Fibroblast of the conjunctiva (primary cell): ENCODE data around the gene MAP2K6.

Source experiments
- DNase-seq: peaks from one replicate; pipeline ENCODE4 v3.0.0-alpha.2; 2010; ENCODE audit warnings: low read depth

The MAP2K6 gene

GRCh38 chr17:69427486-69428197, 13.1 kb downstream of the MAP2K6 start:
- no peak for DNase-seq

GRCh38 chr17:69428252-69428980, 13.9 kb downstream of the MAP2K6 start:
- no peak for DNase-seq

GRCh38 chr17:69430488-69430887, 16.0 kb downstream of the MAP2K6 start:
- no peak for DNase-seq

GRCh38 chr17:69431835-69432234, 17.3 kb downstream of the MAP2K6 start:
- DNase-seq = no peak

GRCh38 chr17:69433093-69433492, 18.6 kb downstream of the MAP2K6 start:
- DNase-seq = no peak

- no peak for DNase-seq
These were observed 19.7 kb downstream of the MAP2K6 start for GRCh38 chr17:69434164-69434579.

- no peak for DNase-seq
These were observed 21.6 kb downstream of the MAP2K6 start for GRCh38 chr17:69435971-69436696.

- no peak for DNase-seq
These were observed 23.0 kb downstream of the MAP2K6 start for GRCh38 chr17:69437475-69437874.

GRCh38 chr17:69438776-69439175, 24.3 kb downstream of the MAP2K6 start:
- no peak for DNase-seq

GRCh38 chr17:69441179-69441578, 26.7 kb downstream of the MAP2K6 start:
- DNase-seq = no peak

GRCh38 chr17:69443138-69443537, 28.6 kb downstream of the MAP2K6 start:
- DNase-seq = no peak

GRCh38 chr17:69444023-69444422, 29.5 kb downstream of the MAP2K6 start:
- DNase-seq = no peak

GRCh38 chr17:69445132-69445531, 30.6 kb downstream of the MAP2K6 start:
- no peak for DNase-seq

GRCh38 chr17:69447726-69448125, 33.2 kb downstream of the MAP2K6 start:
- DNase-seq = no peak

GRCh38 chr17:69448431-69449102, 34.1 kb downstream of the MAP2K6 start:
- DNase-seq = no peak

- no peak for DNase-seq
These were observed 35.6 kb downstream of the MAP2K6 start for GRCh38 chr17:69450131-69450530.

- no peak for DNase-seq
These were observed 36.4 kb downstream of the MAP2K6 start for GRCh38 chr17:69450918-69451317.

GRCh38 chr17:69451416-69452394, 37.2 kb downstream of the MAP2K6 start:
- DNase-seq = no peak

GRCh38 chr17:69452664-69453260, 38.3 kb downstream of the MAP2K6 start:
- DNase-seq = no peak

- DNase-seq = no peak
These were observed 39.6 kb downstream of the MAP2K6 start for GRCh38 chr17:69454051-69454450.

GRCh38 chr17:69455040-69455439, 40.5 kb downstream of the MAP2K6 start:
- DNase-seq = no peak
